Natural killer cell (primary cell): ENCODE measurements around the gene SULT2B1. TPM values are rescaled to one million over a fixed set of nuclear protein-coding genes. Genes with fewer than 3 reads are reported as not detected.

Source experiments
- ATAC-seq, 3 donors: fragments of 150-1000 bp in 2 of 3; fragments of 200-7000 bp in 1 of 3; cut with Tn5 transposase; 1 replicate in 1 of 3; 2 replicates in 2 of 3; pipeline ENCODE4 v1.10.0; 2021; ENCODE audit warnings: mild to moderate bottlenecking in 2 of 3, moderate library complexity in 2 of 3
- DNase-seq, 2 donors: peaks; one replicate each; pipeline versions ENCODE4 v3.0.0 to v3.0.0-alpha.2; 2013 to 2021; ENCODE audit warnings: mixed read lengths in 1 of 2
- H3K27ac ChIP-seq: one replicate; pipeline ENCODE4 v1.5.1; 2013; ENCODE audit warnings: mild to moderate bottlenecking, low read length
- H3K27me3 ChIP-seq: one replicate; pipeline ENCODE4 v1.6.1; 2013; ENCODE audit warnings: low read length; ENCODE audit not compliant: control insufficient read depth, insufficient read depth
- H3K36me3 ChIP-seq: one replicate; pipeline ENCODE4 v1.6.1; 2013; ENCODE audit warnings: low read length; ENCODE audit not compliant: control insufficient read depth, insufficient read depth
- H3K4me1 ChIP-seq: one replicate; pipeline ENCODE4 v1.6.1; 2013; ENCODE audit warnings: low read length; ENCODE audit not compliant: control insufficient read depth, insufficient read depth
- H3K4me3 ChIP-seq: one replicate; pipeline ENCODE4 v1.5.1; 2013; ENCODE audit warnings: low read length
- H3K9me3 ChIP-seq: one replicate; pipeline ENCODE4 v1.6.1; 2013; ENCODE audit warnings: low read length; ENCODE audit not compliant: control insufficient read depth, insufficient read depth
- H3K27ac Mint-ChIP-seq, 2 donors: one replicate each; pipeline ENCODE4 v1.8.0; 2022; ENCODE audit warnings: mild to moderate bottlenecking in 2 of 2, mixed read lengths in 2 of 2, moderate library complexity in 1 of 2
- H3K27me3 Mint-ChIP-seq, 2 donors: one replicate each; pipeline ENCODE4 v1.8.0; 2022; ENCODE audit warnings: low read depth in 2 of 2, mixed read lengths in 2 of 2
- H3K36me3 Mint-ChIP-seq: one replicate; pipeline ENCODE4 v1.8.0; 2022; ENCODE audit warnings: mixed read lengths
- H3K4me1 Mint-ChIP-seq, 2 donors: one replicate each; pipeline ENCODE4 v1.8.0; 2022; ENCODE audit warnings: mixed read lengths in 2 of 2
- H3K4me3 Mint-ChIP-seq: one replicate; pipeline ENCODE4 v1.8.0; 2022; ENCODE audit warnings: mild to moderate bottlenecking, moderate library complexity, mixed read lengths
- H3K9me3 Mint-ChIP-seq, 2 donors: one replicate each; pipeline ENCODE4 v1.8.0; 2022; ENCODE audit warnings: mixed read lengths in 2 of 2
- WGBS: methylation state at CpG from one replicate; pipeline ENCODE4 v1.1.7; 2013; ENCODE audit warnings: missing lambda C conversion rate; ENCODE audit not compliant: insufficient coverage; 5-methylcytosine and 5-hydroxymethylcytosine counted together
- intact Hi-C: fragments of 100-400 bp; cut with micrococcal nuclease; formaldehyde crosslinking; loops from one replicate; pipeline ENCODE4 v1.14.2; 2022
- total RNA-seq, 4 donors: library from RNA; stranded (reverse); fragments of 120-200 nt in 1 of 4; gene quantifications; one replicate each; pipeline versions ENCODE4 v1.2.3 to v1.2.4, GENCODE V29; 2013 to 2022
- TF ChIP-seq, protein P1 (sequence below): fragments of 200-600 bp; IDR thresholded peaks from one replicate; pipeline ENCODE4 v1.8.0; 2022; ENCODE audit warnings: antibody characterized with exemption

Gene SULT2B1
- total RNA-seq, 3 donors from 2014 or later (not counting 1 experiment from before 2014, with no cell fraction given), result 0.40 TPM; not detected in 2

DNA sequence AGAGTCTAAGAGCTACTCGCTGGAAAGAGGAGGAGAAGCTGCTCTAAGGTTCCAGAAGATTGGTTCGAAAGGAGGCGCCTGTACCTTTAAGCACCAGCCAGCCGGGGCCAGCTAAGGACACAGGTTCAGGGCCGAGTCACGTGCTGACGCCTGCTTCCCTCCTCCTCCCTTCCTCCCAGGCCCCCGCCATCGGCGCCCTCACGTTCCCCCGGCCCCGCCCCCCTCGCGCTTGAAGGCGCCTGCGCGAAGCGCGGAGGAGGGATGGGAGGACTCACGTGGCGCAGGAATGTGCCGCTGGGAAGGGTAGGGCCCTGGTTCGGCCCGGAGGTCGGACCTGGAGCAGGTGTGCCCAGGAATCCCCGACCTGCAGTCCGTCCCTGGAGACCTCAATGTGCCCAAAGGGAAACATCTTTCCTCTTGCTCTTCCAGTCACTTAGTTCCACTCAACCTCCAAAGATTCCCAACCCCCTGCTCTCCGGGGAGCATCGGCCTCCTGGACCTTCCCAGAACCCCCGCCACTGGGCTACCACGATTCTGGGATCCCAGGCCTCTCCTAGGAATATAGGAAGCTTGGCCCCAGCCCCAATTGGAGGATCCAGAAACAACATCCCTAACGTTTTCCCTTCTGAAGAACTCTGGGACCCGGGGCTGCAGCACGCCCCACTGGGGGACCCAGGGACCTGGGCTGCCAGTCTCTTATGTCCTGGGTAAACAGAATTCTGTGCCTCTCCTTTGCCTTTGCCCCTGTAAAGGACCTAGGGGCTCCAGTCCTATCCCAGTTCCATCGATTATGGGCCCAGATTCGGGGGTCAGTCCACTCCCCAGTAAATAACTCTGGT lies 82.7 kb downstream of the SULT2B1 start:
- TF ChIP-seq, protein P1, sequence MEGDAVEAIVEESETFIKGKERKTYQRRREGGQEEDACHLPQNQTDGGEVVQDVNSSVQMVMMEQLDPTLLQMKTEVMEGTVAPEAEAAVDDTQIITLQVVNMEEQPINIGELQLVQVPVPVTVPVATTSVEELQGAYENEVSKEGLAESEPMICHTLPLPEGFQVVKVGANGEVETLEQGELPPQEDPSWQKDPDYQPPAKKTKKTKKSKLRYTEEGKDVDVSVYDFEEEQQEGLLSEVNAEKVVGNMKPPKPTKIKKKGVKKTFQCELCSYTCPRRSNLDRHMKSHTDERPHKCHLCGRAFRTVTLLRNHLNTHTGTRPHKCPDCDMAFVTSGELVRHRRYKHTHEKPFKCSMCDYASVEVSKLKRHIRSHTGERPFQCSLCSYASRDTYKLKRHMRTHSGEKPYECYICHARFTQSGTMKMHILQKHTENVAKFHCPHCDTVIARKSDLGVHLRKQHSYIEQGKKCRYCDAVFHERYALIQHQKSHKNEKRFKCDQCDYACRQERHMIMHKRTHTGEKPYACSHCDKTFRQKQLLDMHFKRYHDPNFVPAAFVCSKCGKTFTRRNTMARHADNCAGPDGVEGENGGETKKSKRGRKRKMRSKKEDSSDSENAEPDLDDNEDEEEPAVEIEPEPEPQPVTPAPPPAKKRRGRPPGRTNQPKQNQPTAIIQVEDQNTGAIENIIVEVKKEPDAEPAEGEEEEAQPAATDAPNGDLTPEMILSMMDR, result no peak
- no peaks in the 10 kb centered on the region for H3K27me3 Mint-ChIP-seq
- intact Hi-C loops, result loop anchor here (5.0 to 10.0 kb wide), 6 partner anchors 43 to 1008 kb away; partner anchors contain the start of genes GYS1, PPP1R15A, RRAS and RUVBL2
- H3K27ac Mint-ChIP-seq, result peak overlapping the region; percentile 85 to 99
- peaks cover 67% of the 10 kb centered on the region for H3K4me1 ChIP-seq
- DNase-seq (peak; percentile 83 to 95), ATAC-seq (peak; percentile 13 to 33 (median 24))
- peak overlapping the region; percentile 70 for H3K27ac ChIP-seq
- H3K4me3 ChIP-seq, result peak overlapping the region; percentile 26
- H3K4me3 Mint-ChIP-seq, result peak overlapping the region; percentile 86
- H3K36me3 ChIP-seq, result peaks cover 33% of the 10 kb centered on the region
- no peaks in the 10 kb centered on the region for H3K9me3 ChIP-seq
- peaks cover 35 to 46% of the 10 kb centered on the region in 2 donors for H3K4me1 Mint-ChIP-seq
- peaks cover 0 to 4% of the 10 kb centered on the region in 2 donors for H3K9me3 Mint-ChIP-seq
- H3K36me3 Mint-ChIP-seq, result no peaks in the 10 kb centered on the region
- no peaks in the 10 kb centered on the region for H3K27me3 ChIP-seq
- 6% methylated on average over 37 of the region's 37 CpGs for WGBS

DNA sequence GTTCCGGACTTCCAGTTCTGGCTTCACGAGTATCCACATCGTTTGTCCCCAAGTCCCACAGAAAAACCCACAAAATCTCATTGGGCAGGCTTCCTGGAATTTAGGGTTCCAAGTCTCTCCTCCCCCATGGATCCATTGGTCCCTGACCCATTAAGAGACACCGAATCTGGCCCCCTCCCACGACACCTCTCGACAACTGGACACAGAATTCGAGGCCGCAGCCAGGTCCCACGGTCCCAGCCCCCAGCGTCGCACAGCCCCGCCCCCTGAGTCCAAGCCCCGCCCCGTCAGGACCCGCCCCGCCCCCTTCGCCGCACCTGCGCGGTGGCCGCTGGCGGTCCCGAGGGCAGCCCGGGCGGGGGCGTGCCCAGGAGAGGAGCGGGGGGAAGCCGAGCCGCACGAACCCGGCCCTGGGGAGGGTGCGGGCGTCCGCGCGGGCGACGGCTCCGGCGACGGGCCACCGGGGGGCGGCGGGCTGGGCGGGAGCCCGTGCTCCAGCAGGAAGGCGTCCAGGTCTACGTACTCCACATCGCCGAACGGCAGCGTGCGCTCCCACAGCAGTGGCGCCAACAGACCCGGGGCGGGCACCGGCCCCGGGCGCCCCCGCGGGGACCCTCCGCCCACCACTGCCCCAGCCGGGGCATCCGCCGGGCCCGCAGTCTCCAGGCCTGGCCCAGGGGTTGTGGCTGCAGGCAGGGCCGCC lies 83.4 kb downstream of the SULT2B1 start:
- intact Hi-C loops, result loop anchor here (5.0 to 10.0 kb wide), 6 partner anchors 42 to 1007 kb away; partner anchors contain the start of genes GYS1, PPP1R15A, RRAS and RUVBL2
- Histone ChIP-seq H3K27me3 (no peaks in the 10 kb centered on the region), H3K9me3 (no peaks in the 10 kb centered on the region), H3K36me3 (peaks cover 26% of the 10 kb centered on the region), H3K4me1 (peaks cover 67% of the 10 kb centered on the region), H3K4me3 (peak overlapping the region; percentile 72), H3K27ac (peak overlapping the region; percentile 70)
- Mint-ChIP-seq H3K9me3 (peaks cover 0 to 4% of the 10 kb centered on the region in 2 donors), H3K27ac (peak overlapping the region; percentile 99), H3K27me3 (no peaks in the 10 kb centered on the region), H3K4me3 (peak overlapping the region; percentile 95), H3K36me3 (no peaks in the 10 kb centered on the region), H3K4me1 (peaks cover 39 to 51% of the 10 kb centered on the region in 2 donors)
- ATAC-seq (peak in 2 of 3 donors; percentile 9 to 18), DNase-seq (peak; percentile 69 to 85)
- TF ChIP-seq, protein P1, result no peak
- WGBS, result under 1% methylated on average over 67 of the region's 67 CpGs

DNA sequence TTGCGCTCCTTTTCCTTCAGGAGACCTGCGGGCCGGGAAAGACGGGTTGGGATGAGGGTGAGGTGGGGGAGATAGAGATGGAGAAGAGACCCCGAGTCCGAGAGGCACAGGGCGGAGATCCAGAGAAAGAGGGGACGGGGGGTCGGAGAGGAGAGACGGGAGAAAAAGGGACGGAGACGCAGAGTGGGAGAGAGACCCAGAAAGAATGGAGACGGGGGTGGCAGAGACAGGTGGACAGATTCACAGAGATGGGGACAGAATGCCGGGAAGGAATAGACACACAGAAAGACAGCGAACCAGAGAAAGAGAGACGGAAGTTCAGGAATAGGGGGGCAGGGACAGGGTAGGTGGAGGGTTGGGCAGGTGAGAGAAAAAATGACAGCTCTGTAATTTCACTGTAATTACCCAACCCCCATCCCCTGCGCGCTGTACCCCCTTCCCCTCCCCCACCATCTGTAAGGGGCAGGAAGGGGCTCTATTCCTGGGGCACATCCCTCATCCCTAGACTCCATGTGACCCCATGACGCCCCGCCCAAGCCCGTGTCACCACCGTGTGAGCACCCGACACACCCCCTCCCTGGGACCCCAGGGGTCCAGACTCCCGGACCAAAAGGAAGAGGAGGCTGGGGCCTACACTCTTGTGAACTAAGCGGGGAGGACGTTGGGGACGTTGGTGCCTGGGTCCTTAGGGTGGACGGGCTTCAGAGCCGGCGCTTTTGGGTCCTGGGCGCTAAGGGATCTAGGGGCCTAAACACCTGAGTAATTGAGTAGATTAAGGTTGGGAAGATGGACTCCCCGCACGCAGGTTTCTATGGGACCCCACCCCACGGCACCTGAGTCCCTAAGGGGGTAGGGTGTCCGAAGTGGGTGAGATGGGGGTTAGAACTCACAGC lies 84.2 kb downstream of the SULT2B1 start:
- Mint-ChIP-seq H3K27me3 (no peaks in the 10 kb centered on the region), H3K9me3 (peaks cover 0 to 4% of the 10 kb centered on the region in 2 donors), H3K4me1 (peaks cover 39 to 51% of the 10 kb centered on the region in 2 donors), H3K36me3 (no peaks in the 10 kb centered on the region), H3K4me3 (peak overlapping the region; percentile 95), H3K27ac (peak overlapping the region; percentile 99)
- Histone ChIP-seq H3K27ac (peak overlapping the region; percentile 56), H3K36me3 (peaks cover 18% of the 10 kb centered on the region), H3K4me3 (peak overlapping the region; percentile 72), H3K4me1 (peaks cover 59% of the 10 kb centered on the region), H3K27me3 (no peaks in the 10 kb centered on the region), H3K9me3 (no peaks in the 10 kb centered on the region)
- TF ChIP-seq, protein P1, result no peak
- intact Hi-C loops, result loop anchor here (2.0 to 10.0 kb wide), 7 partner anchors 17 to 1006 kb away; partner anchors contain the start of genes GYS1, PPP1R15A, RPL18 and RRAS
- DNase-seq (peak in 1 of 2 donors; percentile 57), ATAC-seq (no peak)
- WGBS, result 2% methylated on average over 32 of the region's 35 CpGs
